ENCODE data around the gene CRTC3. TPM values are rescaled to one million over a fixed set of nuclear protein-coding genes. Genes with fewer than 3 reads are reported as not detected.

The CRTC3 gene
- total and polyA plus RNA-seq, 2 of the 13 experiments (the other 11 are each of a cell fraction or from before 2014, with no cell fraction given) = 8.4 to 11.8 TPM

GRCh38 chr15:90558171-90558573, 28.4 kb downstream of the CRTC3 start (continued):
- TF ChIP-seq FOXP4 (CRISPR knock-in tag; IDR thresholded peaks at IDR 0.05) (peak; percentile 58; the same call in 1 of the 2 replicates), RXRB (CRISPR knock-in tag; IDR thresholded peaks at IDR 0.05; ENCODE audit: borderline replicate concordance) (peak; percentile 46; the same call in 1 of the 2 replicates), FOXJ3 (CRISPR knock-in tag; IDR thresholded peaks at IDR 0.05; ENCODE audit: borderline replicate concordance) (peak; percentile 19; the same call in 1 of the 2 replicates), SMC3 (IDR thresholded peaks at IDR 0.05; ENCODE audit: low read length) (peak; percentile 26; the same call in 1 of the 2 replicates), NCOA2 (CRISPR knock-in tag; IDR thresholded peaks at IDR 0.05) (0 out of 2 replicates have a peak, but pooled peaks have one; percentile 39), CREB1 (IDR thresholded peaks at IDR 0.05) (no peak), CREB1 (CRISPR knock-in tag; IDR thresholded peaks at IDR 0.05) (0 out of 2 replicates have a peak, but pooled peaks have one; percentile 19), GATAD2A (CRISPR knock-in tag; IDR thresholded peaks at IDR 0.05) (peak; percentile 72), PITX1 (CRISPR knock-in tag; IDR thresholded peaks at IDR 0.05) (peak; percentile 66; the same call in 1 of the 2 replicates), CBX2 (IDR thresholded peaks at IDR 0.05; ENCODE audit: low read depth, low read length) (no peak), CBX2 (CRISPR knock-in tag; IDR thresholded peaks at IDR 0.05; ENCODE audit: low read depth) (no peak), SALL1 (CRISPR knock-in tag; IDR thresholded peaks at IDR 0.05) (peak; percentile 86), MED1 (CRISPR knock-in tag; IDR thresholded peaks at IDR 0.05) (peak; percentile 60; the same call in 1 of the 2 replicates), IRF2 (CRISPR knock-in tag; IDR thresholded peaks at IDR 0.05) (0 out of 2 replicates have a peak, but pooled peaks have one; percentile 19), PHF21A (CRISPR knock-in tag; IDR thresholded peaks at IDR 0.05) (peak; percentile 69), NONO (IDR thresholded peaks at IDR 0.05) (no peak), NONO (CRISPR knock-in tag; conservative IDR thresholded peaks at IDR 0.05) (0 out of 2 replicates have a peak, but pooled peaks have one; percentile 20), ZNF576 (CRISPR knock-in tag; IDR thresholded peaks at IDR 0.05) (no peak), BCL6 (CRISPR knock-in tag; IDR thresholded peaks at IDR 0.05) (0 out of 2 replicates have a peak, but pooled peaks have one; percentile 9), FOXO1 (CRISPR knock-in tag; IDR thresholded peaks at IDR 0.05) (peak; percentile 22; the same call in 1 of the 2 replicates), NCOR1 (IDR thresholded peaks at IDR 0.05; ENCODE audit: borderline replicate concordance, low read length) (peak; percentile 88), ZNF331 (CRISPR knock-in tag; IDR thresholded peaks at IDR 0.05) (0 out of 2 replicates have a peak, but pooled peaks have one; percentile 21), ZNF574 (CRISPR knock-in tag; IDR thresholded peaks at IDR 0.05) (peak; percentile 60; the same call in 1 of the 2 replicates), TFE3 (CRISPR knock-in tag; IDR thresholded peaks at IDR 0.05) (peak; percentile 61; the same call in 1 of the 2 replicates), NR2C2 (CRISPR knock-in tag; IDR thresholded peaks at IDR 0.05; ENCODE audit: borderline replicate concordance) (0 out of 2 replicates have a peak, but pooled peaks have one; percentile 30), CREM (IDR thresholded peaks at IDR 0.05) (peak; percentile 54; the same call in 1 of the 2 replicates), CREM (CRISPR knock-in tag; IDR thresholded peaks at IDR 0.05) (no peak)
